GM18907 (cell line): ENCODE results near the gene C1QTNF3.
"Not testable (repeated sequence)": the region's sequence is repeated elsewhere in the genome, so short reads cannot be mapped to it uniquely, and the experiment has no call there.

Experiments used
- ATAC-seq: cut with Tn5 transposase; IDR thresholded peaks from one replicate; pipeline ENCODE4 v1.9.1; 2021; ENCODE audit warnings: mild to moderate bottlenecking, moderate library complexity; ENCODE audit not compliant: unreplicated experiment

Gene C1QTNF3, protein sequence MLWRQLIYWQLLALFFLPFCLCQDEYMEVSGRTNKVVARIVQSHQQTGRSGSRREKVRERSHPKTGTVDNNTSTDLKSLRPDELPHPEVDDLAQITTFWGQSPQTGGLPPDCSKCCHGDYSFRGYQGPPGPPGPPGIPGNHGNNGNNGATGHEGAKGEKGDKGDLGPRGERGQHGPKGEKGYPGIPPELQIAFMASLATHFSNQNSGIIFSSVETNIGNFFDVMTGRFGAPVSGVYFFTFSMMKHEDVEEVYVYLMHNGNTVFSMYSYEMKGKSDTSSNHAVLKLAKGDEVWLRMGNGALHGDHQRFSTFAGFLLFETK

DNA sequence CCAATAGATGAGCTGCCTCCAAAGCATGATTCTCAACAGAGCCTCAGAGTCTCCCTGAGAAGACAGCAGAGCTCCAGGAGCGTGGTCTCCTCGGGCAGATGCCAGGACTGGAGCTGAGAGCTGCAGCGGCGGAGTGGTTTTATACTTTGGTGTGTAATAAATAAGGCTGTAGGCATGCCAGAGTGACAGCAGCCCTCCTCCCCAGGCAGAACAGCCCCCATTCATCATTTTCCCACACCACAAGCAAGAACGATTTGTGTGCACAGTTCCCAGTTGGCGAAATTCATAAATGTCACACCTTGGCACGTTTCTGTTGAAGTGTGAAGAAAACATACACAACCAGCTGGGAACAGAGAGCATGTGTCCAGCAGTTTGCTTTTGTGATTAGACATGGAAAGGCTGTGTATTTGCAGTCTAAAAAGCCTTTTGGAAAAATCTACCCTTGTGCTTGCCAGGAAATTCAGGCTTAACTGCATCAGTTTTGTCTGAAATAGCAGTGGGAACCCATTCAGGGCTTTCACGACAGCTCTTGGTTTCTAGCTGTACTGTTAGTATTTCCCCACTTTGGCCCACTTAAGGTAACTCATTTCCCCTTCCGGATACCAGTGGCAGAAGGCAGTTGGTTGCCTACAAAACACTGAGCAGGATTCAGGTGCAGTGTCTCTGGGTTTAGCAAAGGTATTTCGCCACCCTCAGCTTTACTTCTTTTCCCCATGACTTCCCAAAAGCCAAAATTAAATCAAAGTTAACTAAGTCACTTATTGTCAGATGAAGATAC is at the start of gene C1QTNF3:
Gene C1QTNF3, minus strand, starts transcription at position 115 of the 778 bp plus-strand sequence. Its CDS starts 88 bp downstream, at position 27.
- ATAC-seq: no peak

- not testable (repeated sequence) for ATAC-seq
These were observed 48.0 kb upstream of the C1QTNF3 start for GRCh38 chr5:34091039-34091438.

DNA sequence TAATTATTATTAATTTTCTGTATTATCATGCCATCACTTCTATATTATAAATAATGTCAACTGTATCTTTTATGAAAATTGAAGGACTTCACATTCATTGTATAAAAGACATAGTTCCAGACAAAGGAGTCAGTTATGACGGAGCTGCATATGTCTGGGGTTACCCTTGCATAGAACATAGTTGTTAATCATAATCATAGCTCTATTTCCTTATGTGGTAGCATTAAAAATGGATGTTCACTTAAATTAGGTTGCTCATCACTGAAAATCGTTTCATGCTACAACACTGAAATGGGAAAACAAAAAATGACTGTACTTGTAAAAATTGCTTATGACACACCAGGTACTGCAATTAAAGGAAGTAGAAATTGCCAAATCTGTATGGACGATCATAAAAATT is 46.8 kb upstream of the C1QTNF3 start:
- not testable (repeated sequence) for ATAC-seq

DNA sequence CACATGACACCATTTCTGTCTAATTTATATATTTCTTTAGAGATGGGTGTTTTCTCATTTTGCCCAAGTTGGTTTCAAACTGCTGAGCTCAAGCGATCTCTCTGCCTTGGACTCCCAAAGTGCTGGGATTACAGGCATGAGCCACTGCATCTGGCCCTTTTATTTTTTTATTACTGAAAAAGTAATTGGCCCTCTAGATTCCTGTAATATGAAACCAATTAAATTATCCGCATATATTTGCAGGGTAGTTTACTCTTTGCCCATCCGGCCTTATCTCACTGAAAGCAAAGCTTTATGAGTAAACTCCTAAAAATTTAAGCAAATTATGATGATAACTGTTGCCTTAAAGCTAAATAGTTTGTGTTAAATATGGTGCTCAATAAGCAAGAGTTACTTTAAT is 44.7 kb upstream of the C1QTNF3 start:
- not testable (repeated sequence) for ATAC-seq

- ATAC-seq: not testable (repeated sequence)
These were observed 40.9 kb upstream of the C1QTNF3 start for GRCh38 chr5:34083898-34084297.

GRCh38 chr5:34079505-34079904 is 36.5 kb upstream of the C1QTNF3 start:
- not testable (repeated sequence) for ATAC-seq

GRCh38 chr5:34077636-34078035 is 34.6 kb upstream of the C1QTNF3 start:
- ATAC-seq: not testable (repeated sequence)

- ATAC-seq: not testable (repeated sequence)
These were observed 33.8 kb upstream of the C1QTNF3 start for GRCh38 chr5:34076719-34077364.

DNA sequence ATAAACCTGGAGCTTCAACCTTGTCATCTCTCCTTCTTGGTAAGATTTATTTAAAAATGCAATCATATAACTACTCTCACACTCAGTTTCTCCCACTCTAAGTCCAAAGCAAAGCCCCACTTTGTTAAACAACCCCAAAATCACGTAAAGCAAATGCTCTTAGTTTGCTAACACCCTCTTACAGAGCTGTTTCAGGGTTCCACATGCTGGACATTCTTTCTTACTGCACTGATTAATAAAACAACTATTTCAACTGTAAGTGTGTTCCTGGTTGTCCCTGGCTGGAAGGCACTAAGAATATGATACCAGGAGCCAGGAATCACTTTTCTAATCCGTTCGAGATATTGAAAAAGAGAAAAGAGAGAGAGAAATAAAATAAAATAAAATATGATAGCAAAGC is 31.5 kb upstream of the C1QTNF3 start:
- not testable (repeated sequence) for ATAC-seq

- not testable (repeated sequence) for ATAC-seq
These were observed 31.1 kb upstream of the C1QTNF3 start for GRCh38 chr5:34074071-34074470.

DNA sequence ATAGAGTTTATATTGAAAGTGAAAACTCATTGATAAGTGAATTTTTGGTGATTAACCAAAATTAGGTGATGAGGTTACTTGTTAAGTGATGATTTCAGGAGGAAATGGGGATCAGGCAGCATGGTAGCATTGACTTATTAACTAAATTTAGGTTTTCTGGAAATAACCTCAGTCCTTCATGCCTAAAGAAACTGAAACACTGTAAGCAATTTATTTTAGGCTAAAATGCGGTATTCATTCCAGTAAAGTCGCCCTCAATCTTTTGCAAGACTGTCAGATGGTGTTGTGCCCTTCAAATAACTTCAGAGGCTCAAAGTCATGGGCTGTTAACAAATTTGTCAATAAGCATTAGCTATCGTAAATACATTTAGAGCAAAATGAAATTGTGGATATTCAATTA is 27.6 kb upstream of the C1QTNF3 start:
- not testable (repeated sequence) for ATAC-seq

GRCh38 chr5:34064656-34065055 is 21.6 kb upstream of the C1QTNF3 start:
- no peak for ATAC-seq

- ATAC-seq: no peak
These were observed 19.4 kb upstream of the C1QTNF3 start for GRCh38 chr5:34062419-34062818.

GRCh38 chr5:34061993-34062392 is 19.0 kb upstream of the C1QTNF3 start:
- no peak for ATAC-seq

DNA sequence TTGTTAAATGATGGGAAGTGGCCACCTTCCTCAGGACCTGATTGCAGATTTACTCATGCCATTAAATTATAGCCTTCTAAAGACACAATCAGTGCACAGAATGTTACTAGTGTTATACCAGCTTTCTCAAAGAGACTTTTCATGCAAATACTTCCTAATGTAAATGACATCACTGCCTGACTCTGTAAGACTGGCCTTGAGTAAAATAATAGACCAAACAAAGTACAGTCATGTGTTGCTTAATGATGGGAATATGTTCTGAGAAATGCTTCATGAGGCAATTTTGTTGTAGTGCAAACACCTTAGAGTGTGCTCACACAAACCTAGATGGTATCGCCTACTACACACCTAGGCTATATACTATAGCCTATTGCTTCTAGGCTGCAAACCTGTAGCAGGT is 17.0 kb upstream of the C1QTNF3 start:
- no peak for ATAC-seq

DNA sequence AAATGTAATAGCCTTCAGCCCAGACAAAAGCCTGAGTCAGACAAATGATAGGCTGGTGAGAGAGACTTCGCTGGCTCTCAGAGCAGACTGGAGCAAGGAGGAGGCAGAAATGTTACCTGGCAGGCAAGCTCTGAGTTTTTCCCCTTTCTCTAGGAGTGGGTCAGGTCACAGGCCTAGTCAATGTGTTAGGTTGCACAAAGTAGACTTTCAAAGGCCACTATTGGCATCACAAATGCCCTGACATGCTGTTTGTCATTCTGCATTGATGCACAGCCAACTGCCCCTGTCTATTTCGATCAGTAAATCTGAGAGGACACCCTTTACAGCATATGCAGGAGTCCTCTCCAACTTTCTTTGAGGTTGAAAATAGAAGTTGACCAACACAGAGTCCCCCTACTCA is 15.5 kb upstream of the C1QTNF3 start:
- no peak for ATAC-seq

DNA sequence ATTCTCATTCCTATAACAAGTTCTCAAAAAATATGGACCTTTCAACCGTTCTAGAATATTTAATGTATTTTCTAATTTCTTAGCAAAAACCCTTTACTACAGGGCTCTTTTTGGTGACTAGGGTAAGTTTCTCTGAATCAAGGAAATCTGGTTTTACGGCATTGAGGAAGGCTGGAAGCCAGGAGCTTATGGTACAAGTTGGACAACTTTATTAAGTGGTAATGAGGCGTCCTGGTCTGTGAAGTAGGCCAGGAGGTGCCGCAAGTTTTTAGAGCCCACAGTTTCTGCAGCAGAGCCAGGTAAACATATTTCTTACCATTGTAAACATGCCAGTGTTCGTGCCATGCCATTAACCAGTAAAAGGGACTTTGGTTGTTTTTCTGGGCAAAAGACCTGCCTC is 14.6 kb upstream of the C1QTNF3 start:
- ATAC-seq: no peak

GRCh38 chr5:34057118-34057517 is 14.1 kb upstream of the C1QTNF3 start:
- no peak for ATAC-seq

- no peak for ATAC-seq
These were observed 12.7 kb upstream of the C1QTNF3 start for GRCh38 chr5:34055667-34056066.

DNA sequence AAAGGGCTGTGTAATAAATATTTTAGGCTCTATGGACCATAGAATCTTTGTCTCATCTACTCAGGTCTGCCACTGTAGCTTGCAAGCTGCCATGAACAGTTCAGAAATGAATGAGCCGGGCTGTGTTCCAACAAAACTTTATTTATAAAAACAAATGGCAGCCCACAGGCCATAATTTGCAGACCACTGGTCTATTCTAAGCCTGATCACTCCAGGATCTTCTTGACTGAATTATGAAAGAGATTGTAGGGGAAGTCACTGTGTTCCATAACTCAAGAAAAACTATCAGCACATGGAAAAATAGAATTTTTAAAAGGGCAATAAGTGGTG is 11.4 kb upstream of the C1QTNF3 start:
- no peak for ATAC-seq

- ATAC-seq: no peak
These were observed 10.8 kb upstream of the C1QTNF3 start for GRCh38 chr5:34053571-34054399.
